Activated T-helper 1 cell treated with Interleukin-2 at 50 U/mL for 16 hours (primary cell): Measurements from ENCODE around the gene EEF1A2.
"Not testable (repeated sequence)": the region's sequence is repeated elsewhere in the genome, so short reads cannot be mapped to it uniquely, and the experiment has no call there.

Experiments
- DNase-seq: peaks from one replicate; pipeline ENCODE4 v3.0.0-alpha.2; 2020; ENCODE audit warnings: low read depth

The EEF1A2 gene

GRCh38 chr20:63520504-63520933 lies 21.6 kb upstream of the EEF1A2 start, which contains the start of gene PPDPF:
TSS of gene PPDPF (plus strand) at chr20:63520765. CDS start at chr20:63521309, 544 bp downstream.
- DNase-seq = peak; percentile 80

- peak; percentile 56 for DNase-seq
Measured at GRCh38 chr20:63519668-63520503, 21.0 kb upstream of the EEF1A2 start.

- DNase-seq = no peak
Measured at GRCh38 chr20:63518946-63519667, 20.2 kb upstream of the EEF1A2 start.

GRCh38 chr20:63518351-63518861 lies 19.5 kb upstream of the EEF1A2 start:
- DNase-seq = no peak

GRCh38 chr20:63517376-63518309 lies 18.8 kb upstream of the EEF1A2 start:
- DNase-seq = no peak

- DNase-seq = not testable (repeated sequence)
Measured at GRCh38 chr20:63514520-63514919, 15.6 kb upstream of the EEF1A2 start.

- no peak for DNase-seq
Measured at GRCh38 chr20:63513207-63513606, 14.3 kb upstream of the EEF1A2 start.

- no peak for DNase-seq
Measured at GRCh38 chr20:63509088-63509564, 10.2 kb upstream of the EEF1A2 start.

- DNase-seq = no peak
Measured at GRCh38 chr20:63508072-63508768, 9.3 kb upstream of the EEF1A2 start.

- DNase-seq = no peak
Measured at GRCh38 chr20:63507083-63507743, 8.3 kb upstream of the EEF1A2 start.

- no peak for DNase-seq
Measured at GRCh38 chr20:63505723-63506122, 6.8 kb upstream of the EEF1A2 start.

- no peak for DNase-seq
Measured at GRCh38 chr20:63505281-63505680, 6.4 kb upstream of the EEF1A2 start.

- no peak for DNase-seq
Measured at GRCh38 chr20:63504642-63505041, 5.8 kb upstream of the EEF1A2 start.

GRCh38 chr20:63503524-63503923 lies 4.6 kb upstream of the EEF1A2 start:
- DNase-seq = no peak

GRCh38 chr20:63502671-63503172 lies 3.8 kb upstream of the EEF1A2 start:
- no peak for DNase-seq

GRCh38 chr20:63501818-63502670 lies 3.2 kb upstream of the EEF1A2 start:
- DNase-seq = no peak

- no peak for DNase-seq
Measured at GRCh38 chr20:63500902-63501817, 2.3 kb upstream of the EEF1A2 start.
